Calu3 (cell line): Measurements from ENCODE around the gene AIP. TPM values are rescaled to one million over a fixed set of nuclear protein-coding genes. Genes with fewer than 3 reads are reported as not detected.

Experiments used
- BruUV-seq: library from RNA; stranded (reverse); fragments of 400-500 nt; replicated peaks from 2 replicates; lab custom pipeline; 2021; lab: Mats Ljungman, UMichigan
- CTCF ChIA-PET: fragments of 300-600 bp; sonication (Branson Sonifier 250); formaldehyde crosslinking; loops from one replicate; lab custom pipeline; 2022; ENCODE audit warnings: antibody characterized with exemption; lab: Charles Lee
- DNase-seq: peaks from one replicate; pipeline ENCODE4 v3.0.0; 2022
- H3K27ac Mint-ChIP-seq: one replicate; pipeline ENCODE4 v1.8.0; 2022; ENCODE audit warnings: mixed read lengths; ENCODE audit not compliant: unreplicated experiment
- H3K27me3 Mint-ChIP-seq: one replicate; pipeline ENCODE4 v1.8.0; 2022; ENCODE audit warnings: mixed read lengths; ENCODE audit not compliant: unreplicated experiment
- H3K36me3 Mint-ChIP-seq: one replicate; pipeline ENCODE4 v1.8.0; 2022; ENCODE audit warnings: mild to moderate bottlenecking, moderate library complexity, mixed read lengths; ENCODE audit not compliant: insufficient read depth, unreplicated experiment
- H3K4me1 Mint-ChIP-seq: one replicate; pipeline ENCODE4 v1.8.0; 2022; ENCODE audit warnings: mild to moderate bottlenecking, low read depth, mixed read lengths; ENCODE audit not compliant: unreplicated experiment
- H3K4me3 Mint-ChIP-seq: one replicate; pipeline ENCODE4 v1.8.0; 2022; ENCODE audit warnings: mild to moderate bottlenecking, low read depth, moderate library complexity, mixed read lengths; ENCODE audit not compliant: unreplicated experiment
- H3K9me3 Mint-ChIP-seq: one replicate; pipeline ENCODE4 v1.8.0; 2022; ENCODE audit warnings: low read depth, mixed read lengths; ENCODE audit not compliant: unreplicated experiment
- intact Hi-C: fragments of 100-400 bp; cut with micrococcal nuclease; formaldehyde crosslinking; loops from one replicate; pipeline ENCODE4 v1.10.0; 2022; ENCODE audit not compliant: unreplicated experiment
- total RNA-seq: library from RNA; stranded (reverse); gene quantifications from 2 replicates; pipeline ENCODE4 v1.2.3, GENCODE V29; 2022
- TF ChIP-seq, protein P1 (sequence below): fragments of 200-600 bp; IDR thresholded peaks from one replicate; pipeline ENCODE4 v1.8.0; 2022; ENCODE audit warnings: antibody characterized with exemption; ENCODE audit not compliant: unreplicated experiment

The AIP gene
- total RNA-seq, 1 experiment from 2014 or later, result 44.0 TPM

GRCh38 chr11:67498544-67498972 is 15.7 kb downstream of the AIP start:
- no peak for DNase-seq
- no peaks in the 10 kb centered on the region for H3K4me1 Mint-ChIP-seq
- no peak overlapping the region for H3K4me3 Mint-ChIP-seq
- TF ChIP-seq, protein P1, sequence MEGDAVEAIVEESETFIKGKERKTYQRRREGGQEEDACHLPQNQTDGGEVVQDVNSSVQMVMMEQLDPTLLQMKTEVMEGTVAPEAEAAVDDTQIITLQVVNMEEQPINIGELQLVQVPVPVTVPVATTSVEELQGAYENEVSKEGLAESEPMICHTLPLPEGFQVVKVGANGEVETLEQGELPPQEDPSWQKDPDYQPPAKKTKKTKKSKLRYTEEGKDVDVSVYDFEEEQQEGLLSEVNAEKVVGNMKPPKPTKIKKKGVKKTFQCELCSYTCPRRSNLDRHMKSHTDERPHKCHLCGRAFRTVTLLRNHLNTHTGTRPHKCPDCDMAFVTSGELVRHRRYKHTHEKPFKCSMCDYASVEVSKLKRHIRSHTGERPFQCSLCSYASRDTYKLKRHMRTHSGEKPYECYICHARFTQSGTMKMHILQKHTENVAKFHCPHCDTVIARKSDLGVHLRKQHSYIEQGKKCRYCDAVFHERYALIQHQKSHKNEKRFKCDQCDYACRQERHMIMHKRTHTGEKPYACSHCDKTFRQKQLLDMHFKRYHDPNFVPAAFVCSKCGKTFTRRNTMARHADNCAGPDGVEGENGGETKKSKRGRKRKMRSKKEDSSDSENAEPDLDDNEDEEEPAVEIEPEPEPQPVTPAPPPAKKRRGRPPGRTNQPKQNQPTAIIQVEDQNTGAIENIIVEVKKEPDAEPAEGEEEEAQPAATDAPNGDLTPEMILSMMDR, result no peak
- peaks cover 53% of the 10 kb centered on the region for H3K36me3 Mint-ChIP-seq
- no peaks in the 10 kb centered on the region for H3K9me3 Mint-ChIP-seq
- intact Hi-C loops, result no loop called here
- CTCF ChIA-PET, result no interaction called here
- H3K27ac Mint-ChIP-seq, result no peak overlapping the region
- H3K27me3 Mint-ChIP-seq, result no peaks in the 10 kb centered on the region
- BruUV-seq, result no TSS peak

DNA sequence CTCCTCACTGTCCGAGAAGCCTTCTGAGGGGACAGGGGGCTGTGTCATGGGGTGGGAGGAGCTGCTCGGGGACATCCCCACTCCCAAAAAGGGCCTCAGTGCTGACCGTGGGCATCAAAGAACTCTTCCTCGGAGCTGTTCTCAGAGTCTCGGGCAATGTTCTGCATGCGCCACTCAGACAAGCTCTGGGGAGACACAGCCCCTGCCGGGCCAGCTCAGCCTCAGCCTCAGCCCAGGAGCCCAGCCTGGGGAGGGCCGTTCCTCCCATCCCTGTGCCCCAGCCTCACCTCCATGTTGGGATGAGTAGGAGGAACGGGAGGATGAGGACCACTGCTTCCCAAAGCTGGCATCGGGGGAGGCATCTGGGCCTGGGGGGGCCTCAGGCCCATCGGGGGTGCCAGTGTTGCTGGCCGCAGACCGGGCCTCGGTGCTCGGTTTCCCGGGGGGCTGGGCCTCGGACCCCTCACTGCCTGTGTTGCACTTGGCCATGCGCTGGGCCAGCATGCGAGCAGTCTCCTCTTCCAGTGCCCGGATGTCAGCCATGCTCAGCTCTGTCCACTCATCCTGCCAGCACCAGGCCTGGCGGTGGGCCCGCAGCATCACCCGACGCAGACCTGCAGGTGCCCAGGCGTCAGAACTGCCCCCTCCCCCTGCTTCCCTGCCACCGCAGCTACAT is 17.1 kb downstream of the AIP start:
- Mint-ChIP-seq H3K4me1 (no peaks in the 10 kb centered on the region), H3K27me3 (no peaks in the 10 kb centered on the region), H3K27ac (no peak overlapping the region), H3K4me3 (no peak overlapping the region), H3K36me3 (peaks cover 56% of the 10 kb centered on the region), H3K9me3 (no peaks in the 10 kb centered on the region)
- CTCF ChIA-PET, result no interaction called here
- no peak for DNase-seq
- no TSS peak for BruUV-seq
- TF ChIP-seq, protein P1, result no peak
- intact Hi-C loops, result loop anchor here (10.0 kb wide), 2 partner anchors 75 to 145 kb away; partner anchors contain the start of genes POLD4 and RPS6KB2

DNA sequence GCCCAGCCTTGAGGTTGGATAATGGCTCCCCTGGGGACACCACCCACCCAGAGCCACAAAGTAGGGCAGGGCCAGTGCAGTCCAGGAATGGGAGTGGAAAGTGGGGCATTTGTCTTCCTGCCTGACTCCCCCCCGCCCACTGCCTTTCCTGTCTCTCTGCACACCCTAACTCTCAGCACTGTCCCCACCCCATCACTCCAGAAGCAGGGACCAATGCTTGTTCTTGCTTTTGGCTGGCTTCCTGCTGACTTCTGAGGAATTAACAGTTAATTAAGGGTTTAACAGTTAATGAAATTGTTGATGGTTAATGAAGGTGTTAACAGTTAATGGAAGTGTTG is 17.6 kb downstream of the AIP start:
- intact Hi-C loops, result loop anchor here (10.0 kb wide), 2 partner anchors 76 to 146 kb away; partner anchors contain the start of genes POLD4 and RPS6KB2
- Mint-ChIP-seq H3K4me3 (no peak overlapping the region), H3K4me1 (peaks cover 3% of the 10 kb centered on the region)

DNA sequence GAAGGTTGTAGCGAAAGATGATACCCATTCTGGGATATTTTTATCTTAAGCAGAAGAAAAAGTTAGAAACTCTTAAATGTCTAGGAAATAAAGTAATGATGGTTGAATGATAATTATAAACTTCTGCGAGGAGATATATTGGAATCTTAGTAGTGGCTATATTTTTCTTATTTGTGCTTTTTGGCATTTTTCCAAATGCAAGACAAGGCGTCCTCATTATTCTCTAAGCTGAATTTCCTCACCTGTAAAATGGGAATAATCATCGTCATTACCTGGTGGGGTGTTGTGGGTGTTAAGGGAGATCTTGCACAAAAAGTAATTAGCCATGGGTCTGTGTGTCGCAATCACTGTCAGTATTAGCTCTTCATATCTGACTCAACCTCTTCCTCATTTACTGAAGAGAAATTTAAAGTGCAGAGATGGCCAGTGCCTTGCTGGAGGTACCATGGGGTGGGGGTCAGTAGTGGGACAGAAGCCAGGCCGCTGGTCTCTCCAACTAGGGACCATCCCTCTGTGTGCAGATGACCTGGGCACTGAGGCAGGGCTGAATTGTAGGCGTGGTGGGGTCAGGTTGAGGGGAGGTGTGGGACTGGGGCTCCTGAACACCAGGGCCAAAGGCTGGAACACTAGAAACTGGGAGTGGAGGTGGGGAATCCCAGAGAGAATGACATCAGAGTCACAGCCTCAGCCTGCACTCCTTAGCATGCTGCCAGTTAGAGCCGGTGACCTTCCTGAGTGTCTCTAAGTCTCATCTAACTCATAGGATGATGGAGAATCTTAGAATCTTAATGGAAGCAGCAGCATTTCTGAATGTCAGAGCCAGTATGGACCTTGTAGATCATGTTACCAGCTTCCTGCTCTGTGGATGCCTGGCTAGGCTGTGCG is 18.2 kb downstream of the AIP start:
- no peak overlapping the region for H3K4me3 Mint-ChIP-seq
- peaks cover 61% of the 10 kb centered on the region for H3K36me3 Mint-ChIP-seq
- H3K27ac Mint-ChIP-seq, result no peak overlapping the region
- no peaks in the 10 kb centered on the region for H3K9me3 Mint-ChIP-seq
- TF ChIP-seq, protein P1, result no peak
- H3K27me3 Mint-ChIP-seq, result no peaks in the 10 kb centered on the region
- TSS peak; percentile 22 for BruUV-seq
- H3K4me1 Mint-ChIP-seq, result peaks cover 10% of the 10 kb centered on the region
- intact Hi-C loops, result loop anchor here (10.0 kb wide), 2 partner anchors 76 to 146 kb away; partner anchors contain the start of genes POLD4 and RPS6KB2
- CTCF ChIA-PET, result no interaction called here
- no peak for DNase-seq

More for the DNA sequence above, 17.6 kb downstream of the AIP start:
- H3K9me3 Mint-ChIP-seq, result no peaks in the 10 kb centered on the region
- BruUV-seq, result no TSS peak
- H3K36me3 Mint-ChIP-seq, result peaks cover 61% of the 10 kb centered on the region
- TF ChIP-seq, protein P1, result no peak
- no peak overlapping the region for H3K27ac Mint-ChIP-seq
- H3K27me3 Mint-ChIP-seq, result no peaks in the 10 kb centered on the region
- DNase-seq, result no peak
- CTCF ChIA-PET, result no interaction called here
